Natural killer cell (primary cell): Measurements from ENCODE around the gene NYAP2. TPM values are rescaled to one million over a fixed set of nuclear protein-coding genes. Genes with fewer than 3 reads are reported as not detected.

Experiments
- ATAC-seq, 3 donors: fragments of 150-1000 bp in 2 of 3; fragments of 200-7000 bp in 1 of 3; cut with Tn5 transposase; 1 replicate in 1 of 3; 2 replicates in 2 of 3; pipeline ENCODE4 v1.10.0; 2021; ENCODE audit warnings: mild to moderate bottlenecking in 2 of 3, moderate library complexity in 2 of 3
- DNase-seq, 2 donors: peaks; one replicate each; pipeline versions ENCODE4 v3.0.0 to v3.0.0-alpha.2; 2013 to 2021; ENCODE audit warnings: mixed read lengths in 1 of 2
- H3K27ac ChIP-seq: one replicate; pipeline ENCODE4 v1.5.1; 2013; ENCODE audit warnings: mild to moderate bottlenecking, low read length
- H3K27me3 ChIP-seq: one replicate; pipeline ENCODE4 v1.6.1; 2013; ENCODE audit warnings: low read length; ENCODE audit not compliant: control insufficient read depth, insufficient read depth
- H3K36me3 ChIP-seq: one replicate; pipeline ENCODE4 v1.6.1; 2013; ENCODE audit warnings: low read length; ENCODE audit not compliant: control insufficient read depth, insufficient read depth
- H3K4me1 ChIP-seq: one replicate; pipeline ENCODE4 v1.6.1; 2013; ENCODE audit warnings: low read length; ENCODE audit not compliant: control insufficient read depth, insufficient read depth
- H3K4me3 ChIP-seq: one replicate; pipeline ENCODE4 v1.5.1; 2013; ENCODE audit warnings: low read length
- H3K9me3 ChIP-seq: one replicate; pipeline ENCODE4 v1.6.1; 2013; ENCODE audit warnings: low read length; ENCODE audit not compliant: control insufficient read depth, insufficient read depth
- H3K27ac Mint-ChIP-seq, 2 donors: one replicate each; pipeline ENCODE4 v1.8.0; 2022; ENCODE audit warnings: mild to moderate bottlenecking in 2 of 2, mixed read lengths in 2 of 2, moderate library complexity in 1 of 2
- H3K27me3 Mint-ChIP-seq, 2 donors: one replicate each; pipeline ENCODE4 v1.8.0; 2022; ENCODE audit warnings: low read depth in 2 of 2, mixed read lengths in 2 of 2
- H3K36me3 Mint-ChIP-seq: one replicate; pipeline ENCODE4 v1.8.0; 2022; ENCODE audit warnings: mixed read lengths
- H3K4me1 Mint-ChIP-seq, 2 donors: one replicate each; pipeline ENCODE4 v1.8.0; 2022; ENCODE audit warnings: mixed read lengths in 2 of 2
- H3K4me3 Mint-ChIP-seq: one replicate; pipeline ENCODE4 v1.8.0; 2022; ENCODE audit warnings: mild to moderate bottlenecking, moderate library complexity, mixed read lengths
- H3K9me3 Mint-ChIP-seq, 2 donors: one replicate each; pipeline ENCODE4 v1.8.0; 2022; ENCODE audit warnings: mixed read lengths in 2 of 2
- CTCF ChIP-seq: fragments of 200-600 bp; IDR thresholded peaks from one replicate; pipeline ENCODE4 v1.8.0; 2022; ENCODE audit warnings: antibody characterized with exemption
- WGBS: methylation state at CpG from one replicate; pipeline ENCODE4 v1.1.7; 2013; ENCODE audit warnings: missing lambda C conversion rate; ENCODE audit not compliant: insufficient coverage; 5-methylcytosine and 5-hydroxymethylcytosine counted together
- intact Hi-C: fragments of 100-400 bp; cut with micrococcal nuclease; formaldehyde crosslinking; loops from one replicate; pipeline ENCODE4 v1.14.2; 2022
- total RNA-seq, 4 donors: library from RNA; stranded (reverse); fragments of 120-200 nt in 1 of 4; gene quantifications; one replicate each; pipeline versions ENCODE4 v1.2.3 to v1.2.4, GENCODE V29; 2013 to 2022

The NYAP2 gene
- total RNA-seq, 3 donors from 2014 or later (not counting 1 experiment from before 2014, with no cell fraction given) = 0.14 TPM; not detected in 2

GRCh38 chr2:225494100-225494459 lies 94.6 kb downstream of the NYAP2 start:
- ATAC-seq = no peak
- no peak for DNase-seq
- Mint-ChIP-seq H3K36me3 (no peaks in the 10 kb centered on the region), H3K4me1 (no peaks in the 10 kb centered on the region), H3K27me3 (peaks cover 7 to 8% of the 10 kb centered on the region in 2 donors), H3K27ac (no peak overlapping the region), H3K4me3 (no peak overlapping the region), H3K9me3 (no peaks in the 10 kb centered on the region)
- H3K36me3 ChIP-seq = no peaks in the 10 kb centered on the region
- no peak for TF ChIP-seq CTCF
- H3K4me1 ChIP-seq = no peaks in the 10 kb centered on the region
- intact Hi-C loops = no loop called here
- H3K9me3 ChIP-seq = no peaks in the 10 kb centered on the region
- H3K4me3 ChIP-seq = no peak overlapping the region
- H3K27me3 ChIP-seq = no peaks in the 10 kb centered on the region
- no peak overlapping the region for H3K27ac ChIP-seq

GRCh38 chr2:225495706-225496105 lies 96.2 kb downstream of the NYAP2 start:
- DNase-seq (no peak), ATAC-seq (no peak)
- no peaks in the 10 kb centered on the region for H3K9me3 Mint-ChIP-seq
- H3K4me3 ChIP-seq = no peak overlapping the region
- H3K36me3 Mint-ChIP-seq = no peaks in the 10 kb centered on the region
- no peak for TF ChIP-seq CTCF
- no peaks in the 10 kb centered on the region for H3K9me3 ChIP-seq
- no peaks in the 10 kb centered on the region for H3K4me1 ChIP-seq
- no peak overlapping the region for H3K27ac Mint-ChIP-seq
- no peaks in the 10 kb centered on the region for H3K36me3 ChIP-seq
- no peak overlapping the region for H3K4me3 Mint-ChIP-seq
- H3K27me3 Mint-ChIP-seq = peaks cover 7 to 8% of the 10 kb centered on the region in 2 donors
- no peak overlapping the region for H3K27ac ChIP-seq
- H3K27me3 ChIP-seq = no peaks in the 10 kb centered on the region
- 94% methylated on average over 4 of the region's 4 CpGs for whole genome bisulfite sequencing
- no peaks in the 10 kb centered on the region for H3K4me1 Mint-ChIP-seq
- intact Hi-C loops = no loop called here

DNA sequence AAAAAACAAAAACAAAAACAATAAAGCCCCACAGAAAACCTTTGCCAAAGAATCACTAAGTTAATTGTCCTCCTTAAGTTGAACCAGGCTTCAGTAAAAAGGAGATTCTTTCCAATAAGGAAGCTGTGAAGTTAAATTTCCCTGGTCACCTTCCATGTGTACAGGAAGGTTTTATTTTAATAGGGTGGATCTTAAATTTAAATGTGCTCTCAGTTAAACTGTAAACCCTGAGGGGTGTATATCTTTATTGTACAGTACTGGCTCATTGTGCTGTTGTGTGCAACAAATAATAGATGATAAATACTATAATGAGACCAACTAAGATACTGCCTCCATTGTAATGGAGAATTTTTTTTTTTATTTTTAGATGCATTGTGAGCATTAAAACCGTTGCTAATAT lies 97.1 kb downstream of the NYAP2 start:
- WGBS = 77% methylated on average over 1 of the region's 1 CpG
- Histone ChIP-seq H3K9me3 (no peaks in the 10 kb centered on the region), H3K4me3 (no peak overlapping the region), H3K27ac (no peak overlapping the region), H3K36me3 (no peaks in the 10 kb centered on the region), H3K27me3 (no peaks in the 10 kb centered on the region), H3K4me1 (no peaks in the 10 kb centered on the region)
- DNase-seq = no peak
- Mint-ChIP-seq H3K36me3 (no peaks in the 10 kb centered on the region), H3K27ac (no peak overlapping the region), H3K9me3 (no peaks in the 10 kb centered on the region), H3K27me3 (peaks cover 7 to 8% of the 10 kb centered on the region in 2 donors), H3K4me3 (no peak overlapping the region), H3K4me1 (no peaks in the 10 kb centered on the region)
- no peak for ATAC-seq
- intact Hi-C loops = no loop called here
- no peak for TF ChIP-seq CTCF

DNA sequence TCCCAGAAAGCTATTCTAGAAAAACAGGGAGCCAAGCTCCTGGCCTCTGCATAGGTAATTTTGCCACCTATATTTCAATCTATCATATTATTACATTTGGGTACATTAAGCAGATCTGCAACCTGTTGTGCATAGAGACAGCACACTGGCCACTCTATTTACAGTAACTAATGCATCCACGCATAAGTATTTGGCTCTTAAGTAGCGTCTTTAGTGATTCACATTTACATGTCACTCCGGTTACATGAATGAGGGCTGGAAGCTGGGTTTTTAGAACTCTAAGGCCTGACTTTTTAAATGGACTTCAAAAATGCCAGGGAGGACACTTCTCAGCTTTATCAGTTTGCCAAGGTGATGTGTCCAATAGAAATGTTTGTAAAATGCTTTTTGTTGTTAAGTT lies 97.7 kb downstream of the NYAP2 start:
- DNase-seq (no peak), ATAC-seq (no peak)
- H3K36me3 ChIP-seq = no peaks in the 10 kb centered on the region
- no peaks in the 10 kb centered on the region for H3K4me1 ChIP-seq
- no peaks in the 10 kb centered on the region for H3K36me3 Mint-ChIP-seq
- H3K4me3 Mint-ChIP-seq = no peak overlapping the region
- no peak overlapping the region for H3K27ac Mint-ChIP-seq
- no peaks in the 10 kb centered on the region for H3K9me3 ChIP-seq
- no peak overlapping the region for H3K27ac ChIP-seq
- no peaks in the 10 kb centered on the region for H3K9me3 Mint-ChIP-seq
- WGBS = 93% methylated on average over 3 of the region's 3 CpGs
- H3K27me3 Mint-ChIP-seq = peaks cover 8 to 11% of the 10 kb centered on the region in 2 donors
- no peaks in the 10 kb centered on the region for H3K27me3 ChIP-seq
- no peaks in the 10 kb centered on the region for H3K4me1 Mint-ChIP-seq
- intact Hi-C loops = no loop called here
- H3K4me3 ChIP-seq = no peak overlapping the region
- TF ChIP-seq CTCF = no peak
